HG03139 (cell line): ENCODE results near the gene GTF2E1.
A peak's percentile ranks its signal among the peaks of the same experiment; 100 is the strongest.
"Not testable (repeated sequence)": the region's sequence is repeated elsewhere in the genome, so short reads cannot be mapped to it uniquely, and the experiment has no call there.

Source experiments
- ATAC-seq: cut with Tn5 transposase; IDR thresholded peaks from one replicate; pipeline ENCODE4 v1.9.1; 2021; ENCODE audit not compliant: unreplicated experiment

The GTF2E1 gene

GRCh38 chr3:120742198-120742848 lies at the start of gene GTF2E1, which contains the start of gene RABL3:
Gene GTF2E1 (plus strand): TSS chr3:120742744. CDS start chr3:120750553, 7,809 bp downstream.
Gene RABL3 (minus strand): TSS chr3:120742516. CDS start chr3:120742507, 9 bp downstream.
- peak; percentile 99 for ATAC-seq

- no peak for ATAC-seq
These were observed 48.9 kb upstream of the GTF2E1 start for GRCh38 chr3:120693439-120694171.

GRCh38 chr3:120699333-120699732 lies 43.2 kb upstream of the GTF2E1 start:
- ATAC-seq, result no peak

- ATAC-seq, result no peak
These were observed 36.5 kb upstream of the GTF2E1 start for GRCh38 chr3:120705884-120706582.

- ATAC-seq, result no peak
These were observed 35.6 kb upstream of the GTF2E1 start for GRCh38 chr3:120706950-120707349.

- no peak for ATAC-seq
These were observed 34.1 kb upstream of the GTF2E1 start for GRCh38 chr3:120708408-120708807.

GRCh38 chr3:120710369-120710768 lies 32.2 kb upstream of the GTF2E1 start:
- ATAC-seq, result no peak

- no peak for ATAC-seq
These were observed 29.3 kb upstream of the GTF2E1 start for GRCh38 chr3:120713262-120713661.

GRCh38 chr3:120719167-120719834 lies 23.2 kb upstream of the GTF2E1 start:
- ATAC-seq, result not testable (repeated sequence)

GRCh38 chr3:120726791-120727190 lies 15.8 kb upstream of the GTF2E1 start:
- no peak for ATAC-seq

- no peak for ATAC-seq
These were observed 11.7 kb upstream of the GTF2E1 start for GRCh38 chr3:120730576-120731542.

GRCh38 chr3:120738006-120738405 lies 4.5 kb upstream of the GTF2E1 start:
- not testable (repeated sequence) for ATAC-seq

GRCh38 chr3:120741320-120741719 lies 1.2 kb upstream of the GTF2E1 start:
- no peak for ATAC-seq

GRCh38 chr3:120741837-120742197 lies 727 bp upstream of the GTF2E1 start:
- ATAC-seq, result peak; percentile 2

GRCh38 chr3:120742849-120743365 lies 363 bp downstream of the GTF2E1 start:
- peak; percentile 12 for ATAC-seq

- ATAC-seq, result no peak
These were observed 1.1 kb downstream of the GTF2E1 start for GRCh38 chr3:120743556-120744195.

- no peak for ATAC-seq
These were observed 2.9 kb downstream of the GTF2E1 start for GRCh38 chr3:120745466-120745865.

GRCh38 chr3:120749843-120750242 lies 7.3 kb downstream of the GTF2E1 start:
- ATAC-seq, result no peak

GRCh38 chr3:120752230-120752629 lies 9.7 kb downstream of the GTF2E1 start:
- no peak for ATAC-seq
